ENCODE results near the gene FGF7.

- TF ChIP-seq CTCF (IDR thresholded peaks at IDR 0.05) (no peak), ZFX (IDR thresholded peaks at IDR 0.05; ENCODE audit: borderline replicate concordance) (no peak)
Measured at GRCh38 chr15:49441356-49441755, 18.3 kb downstream of the FGF7 start.

Measured in 22Rv1 (cell line).